Measurements from ENCODE around the gene IPO4. TPM values are rescaled to one million over a fixed set of nuclear protein-coding genes. Genes with fewer than 3 reads are reported as not detected.

IPO4 gene
- total and polyA plus RNA-seq, 9 of the 15 experiments (the other 6 are each of a cell fraction or from before 2014, with no cell fraction given), result 7.3 to 122 (median 31.8) TPM

DNA sequence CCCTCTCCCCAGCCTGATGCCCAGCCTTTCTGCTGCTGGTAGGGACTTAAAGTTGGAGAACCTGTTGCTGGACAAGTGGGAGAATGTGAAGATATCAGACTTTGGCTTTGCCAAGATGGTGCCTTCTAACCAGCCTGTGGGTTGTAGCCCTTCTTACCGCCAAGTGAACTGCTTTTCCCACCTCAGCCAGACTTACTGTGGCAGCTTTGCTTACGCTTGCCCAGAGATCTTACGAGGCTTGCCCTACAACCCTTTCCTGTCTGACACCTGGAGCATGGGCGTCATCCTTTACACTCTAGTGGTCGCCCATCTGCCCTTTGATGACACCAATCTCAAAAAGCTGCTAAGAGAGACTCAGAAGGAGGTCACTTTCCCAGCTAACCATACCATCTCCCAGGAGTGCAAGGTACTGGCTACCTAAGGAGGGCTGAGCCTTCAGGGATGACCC, 18.5 kb upstream of the IPO4 start:
- no peak overlapping the region for H3K4me2 ChIP-seq (ENCODE audit: insufficient read depth, low read length)
- peaks cover 8 to 13% of the 10 kb centered on the region in 2 experiments; a peak in 4 of 5 replicates for H3K4me1 ChIP-seq (replicated peaks in 1 of 2; ENCODE audit: control insufficient read depth in 2 of 2, insufficient read depth in 2 of 2, low read length in 2 of 2)
- no peaks in the 10 kb centered on the region for H3K9me1 ChIP-seq (ENCODE audit: control insufficient read depth, insufficient read depth, low read length)
- no TSS peak for BruUV-seq (replicated peaks)
- WGBS (ENCODE audit: insufficient coverage, low coverage, missing lambda C conversion rate), result 89% methylated on average over 5 of the region's 5 CpGs
- in situ Hi-C loops (cut with MboI), result no loop called here
- no peak overlapping the region for H2AFZ ChIP-seq (ENCODE audit: low read depth, low read length)
- no peaks in the 10 kb centered on the region for H3K27me3 ChIP-seq (ENCODE audit: control insufficient read depth in 2 of 2, insufficient read depth in 2 of 2, low read length in 2 of 2)
- no peak overlapping the region; a peak in 1 of 4 replicates for H3K9ac ChIP-seq (ENCODE audit: insufficient read depth in 1 of 2, low read depth in 2 of 2, low read length in 2 of 2)
- peaks cover 65% of the 10 kb centered on the region; the same call in 2 of the 3 replicates for H3K36me3 ChIP-seq (ENCODE audit: control insufficient read depth, insufficient read depth, low read length)
- ATAC-seq, result no peak
- ChIA-PET POLR2A (interaction anchor here (0.6 to 4.0 kb wide), 3 partner anchors 11 to 123 kb away, joined by 3 to 19 read pairs (median 4); partner anchors contain the start of genes CIDEB and TM9SF1), CTCF (ENCODE audit: low intra/inter-chr PET ratio) (no interaction called here)
- DNase-seq (ENCODE audit: extremely low read depth in 1 of 4, low spot score in 3 of 4), result no peak
- H3K27ac ChIP-seq (ENCODE audit: extremely low read depth, low read depth, low read length), result no peak overlapping the region
- no peak overlapping the region for H3K4me3 ChIP-seq
- no peaks in the 10 kb centered on the region; the same call in 1 of the 2 replicates for H4K20me1 ChIP-seq (replicated peaks; ENCODE audit: control insufficient read depth, insufficient read depth, low read length)
- TF ChIP-seq ZSCAN32 (CRISPR knock-in tag; IDR thresholded peaks at IDR 0.05) (no peak), TEAD2 (tag; IDR thresholded peaks at IDR 0.05) (no peak), CBX2 (IDR thresholded peaks at IDR 0.05; ENCODE audit: insufficient read depth, low read length, poor library complexity, severe bottlenecking) (no peak), GATAD2A (IDR thresholded peaks at IDR 0.05) (no peak), RB1 (IDR thresholded peaks at IDR 0.05; ENCODE audit: low read depth) (no peak), POLR2G (IDR thresholded peaks at IDR 0.05; ENCODE audit: low read depth, low read length) (no peak), ZNF561 (CRISPR knock-in tag; conservative IDR thresholded peaks at IDR 0.05) (no peak), NCOA1 (IDR thresholded peaks at IDR 0.05; ENCODE audit: low read depth) (no peak), ZNF436 (CRISPR knock-in tag; IDR thresholded peaks at IDR 0.05) (no peak), GTF2A2 (tag; IDR thresholded peaks at IDR 0.05) (no peak)
- TF ChIP-seq, protein P1, sequence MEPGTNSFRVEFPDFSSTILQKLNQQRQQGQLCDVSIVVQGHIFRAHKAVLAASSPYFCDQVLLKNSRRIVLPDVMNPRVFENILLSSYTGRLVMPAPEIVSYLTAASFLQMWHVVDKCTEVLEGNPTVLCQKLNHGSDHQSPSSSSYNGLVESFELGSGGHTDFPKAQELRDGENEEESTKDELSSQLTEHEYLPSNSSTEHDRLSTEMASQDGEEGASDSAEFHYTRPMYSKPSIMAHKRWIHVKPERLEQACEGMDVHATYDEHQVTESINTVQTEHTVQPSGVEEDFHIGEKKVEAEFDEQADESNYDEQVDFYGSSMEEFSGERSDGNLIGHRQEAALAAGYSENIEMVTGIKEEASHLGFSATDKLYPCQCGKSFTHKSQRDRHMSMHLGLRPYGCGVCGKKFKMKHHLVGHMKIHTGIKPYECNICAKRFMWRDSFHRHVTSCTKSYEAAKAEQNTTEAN (CRISPR knock-in tag; IDR thresholded peaks at IDR 0.05), result no peak
- TF ChIP-seq, protein P2, sequence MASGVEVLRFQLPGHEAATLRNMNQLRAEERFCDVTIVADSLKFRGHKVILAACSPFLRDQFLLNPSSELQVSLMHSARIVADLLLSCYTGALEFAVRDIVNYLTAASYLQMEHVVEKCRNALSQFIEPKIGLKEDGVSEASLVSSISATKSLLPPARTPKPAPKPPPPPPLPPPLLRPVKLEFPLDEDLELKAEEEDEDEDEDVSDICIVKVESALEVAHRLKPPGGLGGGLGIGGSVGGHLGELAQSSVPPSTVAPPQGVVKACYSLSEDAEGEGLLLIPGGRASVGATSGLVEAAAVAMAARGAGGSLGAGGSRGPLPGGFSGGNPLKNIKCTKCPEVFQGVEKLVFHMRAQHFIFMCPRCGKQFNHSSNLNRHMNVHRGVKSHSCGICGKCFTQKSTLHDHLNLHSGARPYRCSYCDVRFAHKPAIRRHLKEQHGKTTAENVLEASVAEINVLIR (CRISPR knock-in tag; IDR thresholded peaks at IDR 0.05), result no peak
- TF ChIP-seq, protein P3, sequence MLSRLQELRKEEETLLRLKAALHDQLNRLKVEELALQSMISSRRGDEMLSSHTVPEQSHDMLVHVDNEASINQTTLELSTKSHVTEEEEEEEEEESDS (CRISPR knock-in tag; IDR thresholded peaks at IDR 0.05), result no peak
- TF ChIP-seq, protein P4, sequence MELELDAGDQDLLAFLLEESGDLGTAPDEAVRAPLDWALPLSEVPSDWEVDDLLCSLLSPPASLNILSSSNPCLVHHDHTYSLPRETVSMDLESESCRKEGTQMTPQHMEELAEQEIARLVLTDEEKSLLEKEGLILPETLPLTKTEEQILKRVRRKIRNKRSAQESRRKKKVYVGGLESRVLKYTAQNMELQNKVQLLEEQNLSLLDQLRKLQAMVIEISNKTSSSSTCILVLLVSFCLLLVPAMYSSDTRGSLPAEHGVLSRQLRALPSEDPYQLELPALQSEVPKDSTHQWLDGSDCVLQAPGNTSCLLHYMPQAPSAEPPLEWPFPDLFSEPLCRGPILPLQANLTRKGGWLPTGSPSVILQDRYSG (tag; conservative IDR thresholded peaks at IDR 0.05; ENCODE audit: low read depth), result no peak
- FAIRE-seq, result no peak
- H3K9me3 ChIP-seq (replicated peaks; ENCODE audit: control insufficient read depth, insufficient read depth, low read depth, low read length), result no peaks in the 10 kb centered on the region
- peaks cover 8% of the 10 kb centered on the region; the same call in 2 of the 3 replicates for H3K79me2 ChIP-seq (ENCODE audit: control insufficient read depth, insufficient read depth, low read length)
- intact Hi-C loops (cut with micrococcal nuclease), result no loop called here
